22Rv1 (cell line): ENCODE results near the gene ERCC1.

ENCODE experiments used
- CTCF ChIP-seq: fragments of 450-650 bp; IDR thresholded peaks from 2 replicates; pipeline ENCODE4 v1.5.1; 2017; ENCODE audit warnings: mild to moderate bottlenecking
- ZFX ChIP-seq: fragments of 450-650 bp; IDR thresholded peaks from 2 replicates; pipeline ENCODE4 v1.6.1; 2017; ENCODE audit warnings: antibody characterized with exemption, borderline replicate concordance

- TF ChIP-seq CTCF: no peak
- no peak for TF ChIP-seq ZFX
Measured at GRCh38 chr19:45467456-45468158, 43.9 kb upstream of the ERCC1 start, which contains the start of gene FOSB.
